ENCODE results near the gene PTP4A2.

PTP4A2 gene

DNA sequence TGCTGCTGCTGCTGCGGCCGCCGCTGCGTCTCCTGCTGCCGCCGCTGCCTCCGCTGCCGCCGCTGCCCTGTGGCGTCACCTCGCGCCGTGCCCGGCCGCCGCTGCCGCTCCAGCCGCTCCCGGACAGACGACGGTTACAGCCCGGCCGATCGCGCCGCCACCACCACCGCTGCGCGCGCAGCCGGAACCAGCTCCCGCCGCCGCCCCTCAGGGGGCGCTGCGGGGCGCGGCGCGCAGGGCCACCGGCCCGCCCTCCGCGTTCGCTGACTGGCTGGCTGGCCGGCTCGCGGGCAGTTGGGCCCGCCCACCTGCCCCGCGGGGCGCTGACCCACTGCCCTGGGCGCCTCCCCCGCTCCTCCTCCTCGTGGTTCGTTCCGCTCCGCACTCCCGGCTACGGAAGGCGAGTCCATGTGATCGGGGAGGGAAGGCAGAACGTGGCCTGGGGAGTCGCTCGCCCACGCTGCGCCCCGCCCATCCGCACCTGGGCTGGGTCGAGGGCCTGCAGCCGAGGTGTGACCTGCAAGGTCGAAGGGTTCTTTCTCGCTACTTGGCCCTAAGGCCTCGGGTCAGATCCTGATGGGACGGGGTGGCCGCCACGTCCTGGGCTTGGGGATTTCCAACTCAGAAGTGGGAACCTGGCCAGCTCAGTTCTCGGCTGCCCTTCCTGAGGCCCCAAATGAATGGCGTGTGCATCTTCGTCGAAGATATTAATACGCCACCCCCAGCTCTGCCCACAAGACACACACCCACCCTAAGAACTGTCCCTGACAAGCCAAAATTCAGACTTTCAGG, at the start of gene PTP4A2:
TSS of gene PTP4A2 (minus strand) at position 185 of the 792 bp plus-strand sequence. CDS start 19,303 bp downstream, outside the sequence.
- DNase-seq: peak; percentile 95

DNA sequence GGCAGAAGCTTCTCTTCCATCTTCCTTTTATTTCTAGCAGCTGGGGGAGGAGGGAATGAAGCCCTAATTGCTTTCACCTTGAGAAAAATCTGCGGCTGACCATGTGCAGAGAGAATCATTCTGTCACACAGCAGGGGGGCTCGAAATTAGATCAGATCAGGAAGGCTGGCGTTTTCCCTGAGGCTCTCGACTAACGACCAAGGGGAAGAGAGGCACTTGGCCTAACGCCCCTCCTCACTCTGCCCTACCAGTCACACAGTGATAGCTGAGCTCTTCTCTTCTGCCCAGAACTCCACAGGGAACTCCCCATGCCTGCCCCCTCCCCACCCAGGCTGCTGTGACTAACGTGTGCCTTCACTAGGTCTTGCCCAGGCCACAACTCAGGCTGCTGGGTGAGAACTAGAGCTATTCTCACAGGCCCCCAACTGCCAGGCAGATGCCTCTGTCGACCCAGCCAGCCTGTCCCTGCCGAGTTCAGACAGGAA, 49.0 kb upstream of the PTP4A2 start:
- peak; percentile 25 for DNase-seq

DNA sequence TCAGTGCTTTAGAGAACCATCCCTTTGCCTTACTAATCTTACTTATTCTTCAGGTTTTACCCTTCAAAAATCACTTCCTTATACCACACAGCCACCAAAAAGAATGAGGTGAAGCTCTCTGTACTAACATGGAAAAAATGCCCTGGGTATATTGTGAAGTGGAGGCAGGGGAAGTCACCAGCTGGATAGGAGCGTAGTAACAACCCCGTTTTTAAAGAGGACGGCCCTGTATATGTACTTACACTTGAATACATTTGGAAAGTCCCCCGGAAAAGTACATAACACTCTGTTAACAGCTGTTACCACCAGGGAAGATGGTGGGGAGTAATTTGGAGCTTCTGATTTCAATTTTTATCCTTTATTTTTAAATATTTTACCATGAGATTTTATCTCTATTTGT, 47.3 kb upstream of the PTP4A2 start:
- DNase-seq: no peak

DNA sequence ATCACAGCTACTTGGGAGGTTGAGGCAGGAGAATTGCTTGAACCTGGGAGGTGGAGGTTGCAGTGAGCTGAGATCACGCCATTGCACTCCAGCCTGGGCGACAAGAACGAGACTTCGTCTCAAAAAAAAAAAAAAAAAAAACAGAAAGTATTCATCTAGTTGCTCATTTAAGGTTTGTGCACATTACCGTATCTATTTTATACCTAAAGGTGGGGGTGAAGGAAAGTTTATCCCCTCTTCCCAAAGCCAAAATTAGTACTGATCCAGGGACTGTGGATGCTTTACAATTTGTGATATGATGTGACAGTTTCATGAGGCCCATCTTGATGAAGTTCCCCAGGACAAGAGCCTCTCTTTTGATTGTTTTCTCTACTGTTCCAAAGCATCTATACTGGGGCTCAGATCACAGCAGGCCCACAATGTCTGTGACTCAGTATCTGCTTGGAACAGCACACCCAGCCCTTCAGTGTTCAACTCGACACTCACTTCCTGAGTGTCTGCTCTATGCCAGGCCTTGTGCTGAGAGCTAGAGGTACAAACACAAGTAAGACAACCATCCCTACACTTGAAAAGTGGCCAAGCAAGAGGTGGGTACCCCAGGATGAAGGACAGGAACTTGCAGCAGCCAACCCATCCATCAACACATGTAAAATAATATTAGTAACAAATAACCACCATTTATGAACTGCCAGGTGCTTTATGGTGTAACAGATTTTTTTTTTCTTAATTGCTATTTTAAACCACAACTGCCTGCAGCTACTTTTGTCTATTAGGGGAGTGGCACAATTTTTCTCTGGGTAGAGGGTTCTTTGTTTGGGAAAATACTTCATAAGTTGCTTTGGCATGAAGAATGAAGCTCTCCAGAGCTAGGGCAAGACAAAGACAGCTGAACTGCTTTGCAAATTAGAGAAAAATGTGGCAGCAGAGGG, 46.5 kb upstream of the PTP4A2 start:
- DNase-seq: no peak

DNA sequence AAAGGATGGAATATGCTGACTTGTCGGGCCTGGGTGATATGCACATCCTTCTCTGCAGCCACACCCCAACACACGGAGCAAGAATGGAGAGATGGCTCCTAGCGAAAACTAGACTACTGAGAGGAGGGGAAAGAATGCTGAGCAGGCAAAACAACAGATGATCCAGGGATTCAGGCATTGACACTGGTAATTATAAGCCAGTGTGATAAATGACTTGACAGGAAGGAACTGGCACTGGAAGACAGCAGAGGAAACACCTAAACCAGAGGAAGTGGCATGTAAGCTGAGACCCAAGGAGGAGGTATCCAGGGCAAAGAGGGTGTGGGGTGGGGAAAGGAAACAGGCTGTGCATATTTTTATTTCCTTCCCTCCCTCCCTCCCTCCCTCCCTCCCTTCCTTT, 43.8 kb upstream of the PTP4A2 start:
- no peak for DNase-seq

DNA sequence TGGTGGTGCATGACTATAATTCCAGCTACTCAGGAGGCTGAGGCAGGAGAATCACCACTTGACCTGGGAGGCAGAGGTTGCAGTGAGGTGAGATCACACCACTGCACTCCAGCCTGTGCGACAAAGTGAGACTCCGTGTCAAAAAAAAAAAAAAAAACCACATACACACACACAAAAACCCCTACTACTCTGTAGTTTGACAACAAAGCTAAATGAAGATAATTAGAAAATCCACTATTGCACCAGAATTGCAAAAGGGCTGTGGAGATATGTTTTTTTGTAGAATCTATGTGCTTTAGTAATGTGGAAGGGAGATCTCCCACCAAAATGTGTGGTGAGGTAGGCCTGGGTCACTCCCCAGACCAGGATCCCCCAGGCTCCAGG, 43.3 kb upstream of the PTP4A2 start:
- DNase-seq: no peak

DNA sequence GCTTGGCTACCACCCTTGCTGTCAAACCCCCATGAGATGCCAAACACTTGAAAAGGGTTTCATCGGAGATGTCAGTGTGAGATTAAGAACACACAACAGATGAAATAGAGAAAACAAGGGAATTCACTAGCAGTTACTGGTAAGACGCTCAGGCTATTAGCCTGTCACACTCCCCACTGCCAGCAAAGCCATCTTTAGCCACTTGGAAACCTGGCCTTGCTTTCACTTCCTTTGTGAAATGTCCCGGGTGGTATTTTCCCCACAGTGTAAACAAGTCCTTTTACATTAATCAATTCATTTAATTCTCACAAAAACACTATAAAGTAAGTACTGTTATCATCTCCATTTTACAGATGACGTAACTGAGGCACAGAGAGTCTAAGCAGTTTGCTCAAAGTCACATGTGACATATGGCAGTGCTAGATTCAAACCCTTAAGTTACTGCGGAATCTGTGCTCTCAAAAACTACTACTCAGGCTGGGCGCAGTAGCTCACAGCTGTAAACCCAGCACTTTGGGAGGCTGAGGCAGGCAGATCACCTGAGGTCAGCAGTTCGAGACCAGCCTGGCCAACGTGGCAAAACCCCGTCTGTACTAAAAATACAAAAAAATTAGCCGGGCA, 42.8 kb upstream of the PTP4A2 start:
- no peak for DNase-seq

DNA sequence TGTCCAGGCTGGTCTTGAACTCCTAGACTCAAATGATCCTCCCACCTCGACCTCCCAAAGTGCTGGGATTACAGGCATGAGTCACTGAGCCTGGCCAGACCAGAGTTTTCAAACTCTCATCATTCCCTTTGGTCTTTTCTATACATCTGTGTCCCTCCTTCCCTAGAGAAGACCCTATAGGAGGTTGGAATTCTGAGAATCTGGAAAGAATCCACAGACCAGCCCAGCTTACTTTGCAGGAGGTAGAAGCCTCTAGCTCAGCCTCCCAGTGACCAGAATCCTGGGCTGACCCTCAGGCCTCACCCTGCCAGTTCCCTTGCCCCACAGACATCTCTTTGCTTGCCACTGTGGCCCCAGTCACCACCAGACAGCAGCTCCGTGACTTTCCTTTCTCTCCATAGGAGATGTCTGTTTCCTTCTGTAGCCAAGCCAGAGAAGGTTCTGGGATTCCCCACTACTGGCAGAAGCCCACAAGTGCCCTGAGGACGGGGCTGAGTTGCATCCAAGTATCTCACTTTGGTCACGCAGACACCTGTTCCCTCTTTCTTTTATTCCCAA, 40.8 kb upstream of the PTP4A2 start:
- DNase-seq: no peak

DNA sequence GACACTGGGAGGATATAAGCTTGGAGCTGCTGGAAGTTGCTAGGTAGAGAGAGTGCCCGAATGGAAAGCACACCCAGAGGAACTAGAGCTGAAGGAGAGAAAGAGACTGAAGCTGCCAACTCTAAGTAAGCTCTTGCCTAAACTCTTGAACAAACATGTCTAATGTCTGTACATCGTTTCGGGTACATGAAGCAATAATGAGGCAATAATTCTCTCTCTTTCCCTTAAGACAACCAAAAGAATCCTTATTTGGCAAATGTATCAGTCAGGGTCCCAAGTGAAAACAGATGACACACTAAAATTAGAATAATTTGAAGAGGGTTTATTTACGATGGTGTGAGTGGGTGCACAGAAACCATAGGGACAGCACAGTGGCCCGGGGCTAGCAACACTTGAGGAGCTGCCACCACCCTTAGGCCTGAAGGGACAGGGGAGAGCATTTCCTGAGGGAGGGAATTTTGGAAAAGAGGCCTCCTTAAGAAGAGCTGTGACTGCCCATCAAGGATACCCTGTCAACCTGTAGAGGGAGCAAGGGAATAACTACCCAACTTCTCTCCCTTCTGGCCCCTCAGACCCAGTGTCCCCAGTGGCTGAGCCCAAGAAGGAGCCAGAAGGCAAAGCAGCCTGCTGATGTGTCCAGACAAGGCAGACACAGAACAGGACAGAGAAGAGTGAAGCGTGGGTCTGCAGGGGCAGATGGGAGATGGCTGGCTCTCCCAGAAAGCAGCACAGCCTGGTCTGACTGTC, 39.4 kb upstream of the PTP4A2 start:
- peak; percentile 32 for DNase-seq

DNA sequence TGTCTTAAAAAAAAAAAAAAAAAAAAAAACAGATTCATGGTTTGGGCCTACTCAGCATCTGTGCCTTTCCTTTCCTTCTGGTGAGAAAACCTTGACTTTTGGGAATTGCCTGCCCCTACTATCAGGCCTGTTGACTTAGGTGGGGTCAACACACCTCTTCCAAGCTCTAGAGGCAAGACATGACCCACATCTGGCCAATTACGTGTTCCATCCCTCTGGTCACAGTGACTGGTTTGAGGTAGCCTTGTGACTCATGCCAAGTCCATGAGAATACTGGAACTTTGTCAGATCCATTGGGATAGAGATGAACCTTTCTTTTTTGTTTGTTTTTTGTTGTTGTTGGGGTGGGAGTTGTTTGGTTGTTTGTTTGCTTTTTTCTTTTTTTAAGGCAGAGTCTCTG, 38.2 kb upstream of the PTP4A2 start:
- no peak for DNase-seq

DNA sequence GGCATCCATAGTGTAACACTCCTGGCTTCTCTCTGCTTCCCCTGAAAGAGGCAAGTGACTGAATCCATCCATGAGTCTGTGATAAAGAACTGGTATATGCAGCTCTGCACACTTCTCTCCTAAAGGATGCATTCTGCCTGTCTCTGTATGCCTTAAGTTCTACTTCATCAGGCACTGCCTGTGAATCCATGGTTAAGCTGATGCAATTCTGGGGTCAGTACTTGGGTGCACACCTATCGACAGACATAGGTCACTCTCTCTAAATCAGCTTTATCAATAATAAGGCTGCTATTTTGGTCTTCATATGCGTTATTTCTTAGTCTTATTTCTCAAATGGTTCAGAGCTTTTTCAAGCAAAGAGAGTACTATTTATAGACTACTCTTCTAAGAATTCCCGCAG, 32.7 kb upstream of the PTP4A2 start:
- no peak for DNase-seq

DNA sequence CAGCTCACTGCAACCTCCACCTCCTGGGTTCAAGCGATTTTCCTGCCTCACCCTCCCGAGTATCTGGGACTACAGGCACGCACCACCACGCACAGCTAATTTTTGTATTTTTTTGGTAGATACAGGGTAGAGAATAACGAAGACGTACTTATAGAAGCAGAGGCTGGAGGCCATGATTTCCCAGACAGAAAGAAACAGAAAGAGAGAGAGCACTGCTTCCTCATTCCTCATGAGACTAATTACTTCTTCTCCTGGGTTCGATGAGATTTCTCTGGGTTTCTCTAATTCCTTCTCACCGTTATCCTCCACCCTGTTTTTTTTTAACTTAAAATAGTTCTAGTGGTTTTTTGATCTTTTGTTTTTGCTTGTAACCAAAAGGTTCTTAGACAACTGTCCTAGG, 23.4 kb upstream of the PTP4A2 start:
- DNase-seq: no peak

DNA sequence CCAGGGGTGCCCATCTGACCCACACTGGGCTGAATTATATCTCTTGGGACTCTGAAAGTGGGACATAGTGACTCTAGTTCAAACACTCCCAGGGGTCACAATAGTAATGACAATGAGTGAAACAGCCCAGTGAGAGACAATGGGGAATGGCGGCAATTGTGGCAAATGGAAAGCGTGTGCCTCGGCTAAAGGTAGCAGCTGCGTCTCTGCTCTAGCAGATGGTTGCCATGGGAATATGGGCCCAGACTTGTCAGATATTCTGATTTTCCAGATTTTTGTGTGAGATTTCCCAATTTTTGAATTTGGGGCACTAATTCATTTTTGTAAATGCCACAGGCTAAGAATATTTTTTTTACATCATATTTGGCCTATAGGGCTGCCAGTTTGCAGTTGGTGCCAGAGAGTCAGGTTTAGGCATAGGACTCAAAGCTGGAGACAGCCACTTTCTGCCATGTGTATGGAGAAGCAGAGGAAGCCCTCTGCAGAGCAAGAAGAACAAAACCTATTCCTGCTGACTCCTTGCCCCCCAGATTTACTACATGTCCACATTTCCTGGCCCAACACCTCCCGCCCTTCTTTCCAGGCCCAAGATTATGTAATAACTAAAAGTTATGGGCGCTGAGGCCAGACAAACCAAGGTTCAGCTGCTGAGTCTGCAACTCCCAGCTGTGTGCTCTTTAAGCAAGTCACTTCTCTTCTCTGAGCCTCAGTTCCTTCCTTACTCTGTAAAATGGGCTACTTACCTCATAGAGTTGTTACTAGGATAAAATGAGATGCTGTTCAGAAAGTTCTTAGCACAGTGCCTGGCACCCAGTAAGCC, 21.6 kb upstream of the PTP4A2 start:
- DNase-seq: no peak

DNA sequence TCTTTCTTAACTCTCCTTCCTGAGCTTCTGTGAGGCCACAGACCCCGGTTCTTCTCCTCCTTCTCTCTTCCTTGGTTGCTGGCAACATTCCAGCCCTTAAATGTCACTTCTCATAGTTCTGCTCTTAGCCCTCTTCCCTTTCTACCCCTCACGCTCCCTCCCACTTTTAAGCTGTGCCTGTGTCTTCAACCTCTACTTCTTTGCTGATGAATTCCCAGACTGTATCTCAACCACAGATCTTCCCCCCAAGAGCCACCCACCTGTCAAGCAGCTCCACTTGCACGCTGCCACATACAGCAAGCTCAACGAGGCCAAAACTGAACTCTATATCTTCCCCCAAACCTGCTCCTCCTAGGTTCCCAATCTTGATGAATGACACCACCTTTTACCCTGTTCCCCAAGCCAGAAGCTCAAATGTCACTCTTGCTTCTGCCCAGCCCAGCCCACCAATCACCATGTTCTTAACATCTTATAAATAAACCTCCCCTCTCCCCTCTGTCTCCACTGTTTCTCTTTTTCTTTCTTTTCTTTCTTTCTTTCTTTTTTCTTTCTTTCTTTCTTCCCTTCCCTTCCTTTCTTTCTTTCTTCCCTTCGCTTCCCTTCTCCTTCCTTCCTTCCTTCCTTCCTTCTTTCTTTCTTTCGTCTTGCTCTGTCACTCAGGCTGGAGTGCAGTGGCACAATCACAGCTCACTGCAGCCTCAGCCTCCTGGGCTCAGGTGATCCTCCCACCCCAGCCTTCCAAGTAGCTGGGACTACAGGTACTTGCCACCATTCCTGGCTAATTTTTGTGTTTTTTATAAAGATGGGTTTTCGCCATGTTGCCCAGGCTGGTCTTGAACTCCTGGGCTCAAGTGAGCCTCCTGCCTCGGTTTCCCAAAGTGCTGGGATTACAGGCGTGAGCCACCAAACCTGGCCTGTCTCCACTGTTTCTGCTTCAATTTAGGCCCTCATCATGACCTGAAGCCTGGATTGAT, 19.8 kb upstream of the PTP4A2 start:
- no peak for DNase-seq

DNA sequence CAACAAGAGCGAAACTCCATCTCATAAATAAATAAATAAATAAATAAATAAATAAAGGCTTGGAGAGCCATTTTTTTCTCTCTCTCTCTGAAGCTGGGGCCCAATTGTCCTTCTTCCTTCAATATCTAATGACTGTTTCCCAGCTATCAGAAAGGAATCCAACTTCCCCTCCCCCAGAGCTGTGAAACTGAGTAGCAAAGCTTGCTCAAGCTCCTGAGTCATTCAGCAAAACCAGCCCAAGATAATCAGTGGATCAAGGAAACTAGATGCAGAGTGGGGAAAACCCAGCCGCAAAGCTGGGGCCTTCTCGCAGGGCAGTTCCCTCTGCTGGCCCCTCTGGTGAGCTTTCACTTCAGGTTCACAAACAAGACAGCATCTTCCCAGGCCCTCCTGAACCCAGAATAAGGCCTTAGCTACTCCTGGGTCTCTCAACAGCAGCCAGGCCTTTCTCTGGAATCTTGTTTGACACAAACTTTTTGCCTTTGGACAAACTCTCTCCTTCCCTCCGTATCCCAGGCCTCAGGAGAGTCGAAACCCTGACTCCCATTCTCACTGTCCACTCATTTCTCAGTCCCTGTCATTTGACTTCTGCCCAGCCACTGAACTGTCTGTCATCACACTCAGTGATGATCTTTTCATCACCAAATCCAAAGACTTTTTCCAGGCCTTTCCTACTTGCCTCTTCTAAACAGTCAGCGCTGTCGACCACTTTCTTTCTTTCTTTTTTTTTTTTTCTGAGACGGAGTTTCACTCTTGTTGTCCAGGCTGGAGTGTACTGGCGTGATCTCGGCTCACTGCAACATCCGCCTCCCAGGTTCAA, 18.0 kb upstream of the PTP4A2 start:
- peak; percentile 80 for DNase-seq

DNA sequence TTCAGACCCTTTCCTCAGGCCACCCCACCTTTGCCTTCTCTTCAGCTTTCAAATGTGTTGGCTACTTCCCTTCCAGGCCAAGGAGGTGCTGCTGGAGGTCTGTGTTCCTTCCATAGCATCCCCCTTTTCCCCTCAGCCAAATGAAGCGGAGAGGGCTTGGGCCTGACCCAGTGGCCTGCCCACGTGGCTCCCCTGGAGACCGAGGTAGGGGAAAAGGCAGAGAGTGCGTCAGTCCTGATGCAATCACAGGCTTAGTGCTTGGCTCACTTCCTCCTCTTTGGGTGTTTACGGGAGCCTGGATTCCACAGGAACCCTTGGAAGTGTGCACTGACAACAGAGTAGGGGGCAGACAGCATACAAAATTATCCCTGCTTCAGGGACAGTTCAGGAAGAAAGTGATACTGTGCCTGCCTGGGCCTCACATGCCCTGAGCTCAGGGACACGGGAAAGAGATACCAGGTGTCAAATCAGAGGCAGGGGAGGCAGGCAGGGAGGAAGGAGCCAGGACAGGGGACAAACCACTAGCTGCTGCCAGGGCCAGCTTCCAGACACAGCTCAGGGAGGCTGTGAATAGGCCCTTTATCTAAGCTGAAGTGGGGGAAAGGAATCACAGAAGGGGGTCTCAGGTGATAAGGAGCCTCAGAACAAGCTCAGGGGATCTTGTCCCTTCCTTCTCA, 16.6 kb upstream of the PTP4A2 start:
- DNase-seq: peak; percentile 89

DNA sequence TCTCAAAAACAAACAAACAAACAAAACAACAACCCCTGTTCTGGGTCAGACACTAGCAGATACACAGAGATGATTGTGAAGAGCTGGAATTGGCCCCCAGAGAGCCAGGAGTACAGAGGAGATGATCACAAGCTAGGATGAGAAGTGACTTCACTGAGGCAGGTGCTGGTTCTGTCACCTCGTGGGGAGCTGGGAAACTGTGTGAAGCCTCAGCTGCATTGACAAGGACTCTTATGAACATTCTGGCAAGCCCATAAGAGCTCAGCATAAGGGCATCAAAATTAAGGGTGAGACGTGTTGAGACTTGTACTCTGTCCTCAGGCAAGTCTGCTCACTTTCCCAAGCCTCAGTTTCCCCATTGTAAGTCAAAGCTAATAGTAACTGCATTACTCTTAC, 14.7 kb upstream of the PTP4A2 start:
- DNase-seq: no peak

DNA sequence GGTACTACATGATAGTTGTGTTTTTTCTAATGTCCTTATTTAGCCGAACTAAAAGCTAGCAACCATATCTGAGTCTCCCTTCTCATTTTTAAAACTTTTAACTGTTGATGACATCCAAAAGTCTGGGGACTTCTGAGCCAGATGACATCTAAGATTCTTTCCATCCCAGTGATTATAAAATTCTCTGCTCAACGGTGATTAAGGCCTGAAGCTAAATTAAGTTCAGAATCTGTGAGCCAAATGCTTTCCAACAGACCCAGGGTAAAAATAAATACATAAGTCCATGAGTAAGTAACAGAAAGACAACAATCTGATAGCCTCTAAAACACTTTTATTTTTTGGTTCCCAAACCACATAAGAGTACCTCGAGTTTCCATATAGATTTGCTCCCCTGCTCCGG, 13.1 kb upstream of the PTP4A2 start:
- no peak for DNase-seq

DNA sequence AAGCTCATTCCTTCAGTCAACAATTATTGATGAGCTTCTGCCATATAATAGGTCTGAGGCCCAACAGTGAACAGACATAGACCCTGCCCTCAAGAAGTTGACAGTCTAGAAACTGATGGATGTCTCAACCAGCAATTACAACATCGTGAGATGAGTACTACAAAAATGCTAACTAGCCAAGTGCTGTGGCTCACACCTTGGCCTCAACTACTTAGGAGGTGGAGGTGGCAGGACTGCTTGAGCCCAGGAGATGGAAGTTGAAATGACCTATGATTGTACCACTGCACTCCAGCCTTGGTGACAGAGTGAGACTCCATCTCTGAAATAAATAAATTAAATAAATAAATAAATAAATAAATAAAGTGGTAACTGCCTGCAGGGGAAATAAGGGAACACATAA, 11.7 kb upstream of the PTP4A2 start:
- no peak for DNase-seq
